ENCODE data around the gene BRCC3.
"Not testable (repeated sequence)": the region's sequence is repeated elsewhere in the genome, so short reads cannot be mapped to it uniquely, and the experiment has no call there.

Gene BRCC3

DNA sequence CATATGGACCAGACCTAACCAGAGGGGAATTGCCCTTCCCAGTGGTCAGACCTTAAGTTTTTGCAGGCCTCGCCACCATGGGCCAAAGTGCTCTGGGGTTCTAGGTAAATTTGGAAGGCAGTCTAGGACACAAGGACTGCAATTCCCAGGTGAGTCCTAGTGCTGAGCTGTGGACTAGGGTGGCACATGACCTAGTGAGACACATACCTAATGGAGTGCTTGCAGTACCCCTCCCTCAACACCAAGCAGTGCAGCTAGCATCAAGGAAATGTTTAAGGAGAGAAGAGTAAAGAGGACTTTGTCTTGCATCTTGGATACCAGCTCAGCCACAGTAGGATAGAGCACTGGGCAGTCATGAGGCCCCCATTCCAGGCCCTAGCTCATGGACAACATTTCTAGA lies 60.8 kb downstream of the BRCC3 start:
- no peak for DNase-seq (ENCODE audit: low read depth, low spot score)
- H3K27ac ChIP-seq, result no peak overlapping the region

DNA sequence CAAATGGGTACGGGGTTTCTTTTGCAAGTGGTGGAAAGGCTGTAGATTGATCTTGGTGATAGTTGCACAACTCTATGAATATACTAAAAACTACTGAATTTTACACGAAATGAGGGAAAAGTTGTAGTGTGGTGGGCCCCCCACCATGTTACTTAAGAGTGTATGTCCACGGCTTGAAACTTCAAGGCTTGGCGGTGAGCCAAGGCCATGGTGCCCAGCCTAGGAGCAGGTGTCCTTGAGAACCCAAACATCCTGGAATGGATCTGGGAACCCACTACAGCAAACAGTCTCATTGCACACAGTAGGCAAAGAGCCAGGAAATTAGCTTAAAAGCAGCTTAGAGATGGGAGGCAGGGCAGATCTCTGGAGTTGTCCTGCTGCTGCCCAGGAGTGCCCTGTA lies 62.9 kb downstream of the BRCC3 start:
- H3K27ac ChIP-seq, result no peak overlapping the region
- no peak for DNase-seq (ENCODE audit: low read depth, low spot score)

DNA sequence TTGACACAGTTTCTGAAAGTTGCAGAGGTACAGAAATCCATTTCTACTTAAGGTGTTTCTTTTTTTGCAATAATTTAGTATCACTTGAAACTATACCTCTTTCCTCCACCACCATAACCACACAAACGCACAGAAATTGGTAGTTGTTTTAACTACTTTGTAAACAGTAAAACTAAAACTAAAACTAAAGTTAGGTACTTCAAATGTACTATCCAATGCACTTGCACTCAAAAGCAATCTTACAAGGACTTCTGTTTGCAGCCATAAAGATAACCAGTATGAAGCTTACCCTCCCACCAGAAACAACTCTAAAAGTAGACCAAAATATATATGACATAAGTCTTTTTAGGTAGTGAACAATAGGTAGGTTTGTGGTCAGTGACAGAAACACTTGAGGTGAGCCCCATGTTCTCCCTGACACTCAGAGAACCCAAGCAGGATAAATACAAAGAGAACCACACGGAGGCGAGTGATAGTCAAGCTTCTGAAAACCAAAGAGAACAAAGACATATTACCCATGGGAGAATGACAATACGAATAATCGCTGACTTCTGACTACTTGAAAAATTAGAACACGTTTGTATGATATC lies 72.7 kb downstream of the BRCC3 start:
- no peak for DNase-seq (ENCODE audit: low read depth, low spot score)
- H3K27ac ChIP-seq, result peak overlapping the region; percentile 56

DNA sequence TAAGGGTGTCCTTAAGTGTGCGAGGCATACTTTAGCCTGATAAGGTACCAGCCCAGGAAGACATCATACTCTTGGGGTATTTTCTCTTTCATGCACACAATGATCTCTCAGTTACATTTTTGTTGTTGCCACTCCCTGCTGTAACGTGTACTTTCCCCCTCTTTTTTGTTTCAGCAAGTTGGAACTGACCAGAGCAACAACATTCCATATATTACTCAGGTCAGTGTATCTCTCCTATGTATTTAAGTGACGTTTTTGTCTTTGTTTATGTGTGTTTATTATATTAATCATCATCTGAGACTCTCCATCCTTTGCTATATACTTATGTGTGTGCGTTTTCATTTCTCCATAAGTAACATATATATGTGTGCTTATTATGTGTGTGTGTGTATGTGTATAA lies 73.6 kb downstream of the BRCC3 start:
- H3K27ac ChIP-seq, result peak overlapping the region; percentile 56
- DNase-seq (ENCODE audit: low read depth, low spot score), result peak; percentile 40

DNA sequence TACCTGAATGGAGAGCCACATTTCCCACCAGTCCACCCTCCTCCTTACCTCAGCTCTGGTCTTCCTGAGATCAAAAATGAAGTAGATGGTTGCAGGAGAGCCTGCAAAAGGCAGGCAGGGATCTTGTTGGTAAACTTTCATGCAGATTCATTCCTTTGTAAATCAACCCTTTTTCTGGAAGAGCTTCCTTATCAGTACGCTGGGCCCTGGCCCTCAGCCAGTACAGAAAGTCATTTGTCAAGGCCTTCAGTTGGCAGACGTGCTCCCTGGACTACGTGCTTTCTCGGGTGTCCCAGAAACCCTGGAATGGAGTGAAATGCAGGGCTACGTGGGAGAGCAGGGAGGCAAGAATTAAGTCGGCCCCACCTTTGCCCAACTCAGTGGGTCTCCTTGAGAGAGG lies 76.3 kb downstream of the BRCC3 start:
- DNase-seq (ENCODE audit: low read depth, low spot score); H3K27ac ChIP-seq: not testable (repeated sequence)

DNA sequence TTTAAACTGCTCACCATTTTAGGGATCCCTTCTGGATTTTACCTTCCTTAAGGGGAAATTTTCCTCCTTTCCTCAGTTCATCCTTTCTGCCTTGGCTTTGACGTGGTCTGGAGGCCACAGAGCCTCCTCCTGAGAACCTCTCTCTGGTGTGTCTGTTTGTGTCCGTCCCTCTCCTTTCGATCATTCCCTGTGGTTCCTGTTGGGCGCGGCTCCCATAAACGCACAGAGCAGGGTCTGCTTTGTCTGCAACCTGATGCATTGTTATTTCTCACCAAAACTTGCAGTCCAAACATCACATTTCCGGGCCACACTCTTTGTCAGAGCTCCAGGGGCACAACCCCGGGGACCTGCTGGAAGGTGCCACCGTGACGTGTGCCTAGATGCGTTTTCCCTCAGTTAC lies 76.9 kb downstream of the BRCC3 start:
- DNase-seq (ENCODE audit: low read depth, low spot score); H3K27ac ChIP-seq: not testable (repeated sequence)

DNA sequence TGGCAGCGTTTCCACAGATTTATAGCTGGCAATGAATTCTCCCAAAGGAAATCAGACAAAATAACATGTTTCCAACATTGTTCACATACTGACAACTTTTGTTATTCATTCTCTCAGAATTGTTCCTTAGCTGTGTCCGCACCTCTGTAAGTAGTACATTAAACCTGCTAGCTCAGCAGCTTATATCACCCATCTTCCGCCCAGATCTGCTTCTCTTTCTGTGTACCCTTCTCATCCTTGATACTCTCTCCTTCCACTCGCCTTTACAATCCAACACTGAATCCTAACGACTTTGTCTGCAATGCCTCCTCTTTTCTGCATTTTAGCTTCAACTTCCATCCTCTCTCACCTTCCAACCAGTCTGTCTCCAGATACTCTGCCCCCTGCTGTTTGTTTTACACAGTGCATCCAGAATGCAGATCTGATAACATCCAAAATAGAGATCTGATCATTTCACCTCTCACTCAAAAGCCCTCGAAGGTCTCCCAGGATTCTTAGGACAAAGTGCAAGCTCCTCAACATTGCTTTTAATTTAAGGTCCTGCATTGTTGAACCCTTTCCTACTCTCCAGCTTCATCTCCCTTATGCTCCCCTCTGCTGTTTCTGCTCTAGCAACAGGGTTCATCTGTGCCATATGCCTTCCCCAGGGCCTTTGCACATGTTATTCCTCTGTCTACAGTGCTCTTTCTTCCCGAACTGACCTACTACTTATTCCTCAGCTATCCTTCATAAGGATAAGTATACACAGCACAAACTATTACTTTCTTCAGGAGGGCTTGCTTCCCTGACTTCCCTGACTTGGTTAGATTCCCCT lies 77.6 kb downstream of the BRCC3 start:
- no peak for DNase-seq (ENCODE audit: low read depth, low spot score)
- H3K27ac ChIP-seq, result no peak overlapping the region

DNA sequence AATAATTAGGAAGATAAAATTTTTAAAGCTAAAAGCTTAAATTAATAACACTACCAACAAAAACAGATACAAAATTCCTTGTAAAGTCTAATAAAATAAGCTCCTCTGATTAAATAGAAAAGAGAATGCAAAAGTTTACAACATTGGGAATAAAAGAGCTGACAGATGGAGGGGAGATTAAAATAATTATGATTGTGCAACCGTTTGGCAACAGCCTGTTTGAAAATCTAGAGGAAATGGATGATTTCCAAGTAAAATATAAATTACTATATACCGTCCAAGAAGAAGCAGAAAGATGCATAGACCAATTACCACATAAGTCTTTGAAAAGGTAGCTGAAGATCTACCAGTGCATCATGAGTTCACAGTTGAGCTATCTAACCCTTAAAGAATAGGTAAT lies 98.6 kb downstream of the BRCC3 start:
- DNase-seq (ENCODE audit: low read depth, low spot score), result no peak
- H3K27ac ChIP-seq, result no peak overlapping the region

Data from epithelial cell of prostate (primary cell).